Fibroblast of peridontal ligament (primary cell): ENCODE measurements around the gene SLC6A13.
"Not testable (repeated sequence)": the region's sequence is repeated elsewhere in the genome, so short reads cannot be mapped to it uniquely, and the experiment has no call there.

Source experiments
- DNase-seq: peaks from one replicate; pipeline ENCODE4 v3.0.0-alpha.2; 2010; ENCODE audit errors: extremely low read depth

The SLC6A13 gene

DNA sequence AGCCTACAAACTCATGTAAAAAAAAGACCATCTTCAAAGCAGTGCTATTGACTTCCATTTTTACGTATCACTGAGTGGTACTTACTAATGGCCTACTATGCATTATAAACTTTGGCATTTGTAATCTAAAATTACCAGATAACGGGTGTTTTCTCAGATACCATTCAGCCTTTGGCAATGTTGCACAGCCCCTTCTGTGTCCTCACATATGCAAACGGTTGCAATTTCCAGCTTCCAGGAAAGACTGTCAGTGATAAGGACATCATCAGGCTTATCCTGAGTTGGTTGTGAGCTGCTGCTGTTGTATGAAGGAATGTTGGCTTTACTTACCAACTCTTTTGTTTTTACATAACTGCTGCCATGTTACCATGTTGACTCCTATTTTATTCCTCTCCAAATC lies 1.6 kb upstream of the SLC6A13 start:
- DNase-seq = no peak

DNA sequence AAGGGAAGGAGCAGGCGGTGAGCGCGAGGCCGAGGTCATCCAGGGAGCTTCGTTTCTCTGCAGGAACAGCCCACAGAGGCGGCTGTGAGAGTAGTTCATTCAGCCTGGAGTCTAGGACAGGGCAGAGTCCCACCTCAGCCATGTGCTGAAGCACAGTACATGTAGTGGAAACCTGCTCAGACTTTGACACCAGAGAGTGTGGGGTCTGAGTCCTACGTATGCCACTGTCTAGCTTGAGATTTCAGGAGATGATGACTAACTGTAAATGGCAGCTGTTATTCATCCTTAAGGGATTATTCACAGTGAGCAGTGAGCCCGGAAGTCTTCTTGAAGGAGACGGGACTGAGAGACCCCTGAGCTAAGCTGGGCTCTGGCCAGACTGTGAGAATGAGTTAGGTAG lies 938 bp upstream of the SLC6A13 start:
- no peak for DNase-seq

DNA sequence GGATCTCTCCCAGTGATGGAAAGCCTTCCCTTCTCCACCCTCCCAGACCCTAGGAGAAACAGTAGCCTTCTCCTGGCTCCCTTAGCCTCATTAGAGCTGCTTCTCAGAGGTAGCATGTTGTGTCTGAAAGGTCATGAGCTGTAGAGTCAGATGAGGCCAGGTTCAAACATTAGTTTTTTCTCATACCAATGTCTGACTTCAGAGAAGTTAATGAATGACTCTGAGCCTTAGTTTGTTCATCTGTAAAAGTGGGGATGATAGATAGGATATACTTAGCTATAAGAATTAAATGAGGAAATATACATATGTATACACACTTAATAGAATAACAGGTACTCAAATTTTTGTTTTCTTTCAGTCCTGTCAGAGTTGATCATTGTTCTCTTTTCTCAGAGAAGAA lies 523 bp downstream of the SLC6A13 start:
- no peak for DNase-seq

DNA sequence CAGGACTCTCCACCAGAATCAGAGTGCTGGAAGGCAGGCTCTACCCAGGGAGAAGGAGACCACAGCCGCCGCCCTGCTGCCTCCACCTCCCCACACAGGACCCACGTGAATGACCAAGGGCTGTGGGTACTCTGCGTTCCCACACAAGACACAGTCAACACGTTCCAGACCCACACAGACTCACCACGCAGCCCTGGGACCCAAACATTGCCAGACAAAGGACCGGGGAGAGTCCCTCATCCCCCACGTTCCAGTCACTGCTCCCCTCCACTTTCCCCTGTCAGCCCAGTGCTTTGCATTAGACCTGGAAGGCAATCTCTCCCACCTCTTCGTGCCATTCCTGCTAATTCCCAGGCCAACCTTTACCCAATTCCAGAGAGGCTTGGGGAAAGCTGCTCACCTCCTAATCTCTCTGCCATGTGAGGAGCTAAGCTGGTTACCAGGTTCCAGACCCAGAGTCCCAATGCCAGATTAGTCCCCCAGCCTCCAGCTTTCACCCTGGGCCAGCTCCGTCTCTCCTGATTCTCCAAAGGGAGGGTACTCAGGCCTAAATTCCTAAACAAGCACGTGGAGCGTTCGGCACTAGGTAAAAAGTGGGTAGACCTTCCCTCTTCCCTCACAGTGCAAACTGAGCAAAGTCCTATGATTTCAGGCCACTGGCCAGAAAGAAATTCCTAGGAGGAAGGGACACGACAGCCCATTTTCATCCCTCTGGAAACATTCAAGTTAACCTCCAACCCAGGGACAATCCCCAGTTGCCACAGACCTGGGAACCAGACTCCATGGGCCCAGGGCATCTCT lies 4.9 kb downstream of the SLC6A13 start:
- no peak for DNase-seq

DNA sequence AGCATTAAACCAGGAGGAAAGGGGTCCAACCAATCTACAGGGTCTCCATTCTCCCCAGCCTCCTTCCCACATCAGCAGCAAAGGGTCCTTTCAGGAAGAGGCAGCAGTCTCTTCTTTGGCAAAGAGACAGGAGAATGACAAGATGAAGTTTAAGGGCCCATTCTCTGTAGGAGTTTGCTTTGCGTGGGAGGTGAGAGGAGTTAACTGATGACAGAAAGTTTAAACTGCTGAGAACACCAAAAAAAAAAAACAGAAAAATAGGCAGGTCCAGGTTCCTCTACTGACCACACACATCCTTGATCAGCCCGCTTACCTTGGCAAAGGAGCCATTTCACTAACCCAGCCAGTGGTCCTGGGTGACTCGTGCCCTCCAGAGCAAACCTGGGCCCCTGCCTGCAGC lies 5.7 kb downstream of the SLC6A13 start:
- no peak for DNase-seq

DNA sequence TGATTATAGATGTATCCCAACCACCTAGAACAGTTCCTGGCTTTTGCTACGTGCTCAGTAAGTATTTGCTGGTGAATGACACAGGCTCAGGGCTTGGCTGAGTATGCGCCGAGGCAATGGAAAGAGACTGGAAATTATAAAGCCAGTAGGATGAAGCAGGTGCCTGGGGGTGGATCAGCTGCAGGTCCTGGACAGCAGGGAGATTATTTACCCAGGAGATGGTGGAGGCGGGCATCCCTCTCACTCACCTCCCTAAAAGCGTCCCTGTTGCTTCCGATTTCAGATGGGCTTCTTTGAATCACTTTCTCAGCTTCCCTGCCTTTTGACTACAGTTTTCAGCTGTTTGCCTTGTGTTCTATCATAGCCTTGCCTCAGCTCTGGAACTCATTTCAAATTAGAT lies 6.4 kb downstream of the SLC6A13 start:
- DNase-seq = no peak

DNA sequence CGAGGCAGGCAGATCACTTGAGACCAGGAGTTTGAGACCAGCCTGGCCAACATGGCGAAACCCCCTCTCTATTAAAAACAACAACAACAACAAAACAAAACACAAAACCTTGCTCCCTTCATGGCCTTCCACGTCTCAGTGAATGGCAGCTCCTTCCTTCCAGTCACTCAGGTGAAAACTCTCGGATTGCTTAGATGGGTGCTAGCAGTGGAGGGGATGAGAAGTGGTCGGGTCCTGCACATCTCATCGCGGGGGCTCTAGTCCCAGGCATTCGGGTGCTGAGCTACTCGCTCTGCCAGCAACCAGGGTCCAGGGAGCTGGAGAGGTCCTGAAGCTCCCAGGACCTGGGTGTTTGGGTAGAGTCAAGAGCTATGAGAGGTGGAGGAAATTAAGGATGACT lies 7.7 kb downstream of the SLC6A13 start:
- DNase-seq = no peak

DNA sequence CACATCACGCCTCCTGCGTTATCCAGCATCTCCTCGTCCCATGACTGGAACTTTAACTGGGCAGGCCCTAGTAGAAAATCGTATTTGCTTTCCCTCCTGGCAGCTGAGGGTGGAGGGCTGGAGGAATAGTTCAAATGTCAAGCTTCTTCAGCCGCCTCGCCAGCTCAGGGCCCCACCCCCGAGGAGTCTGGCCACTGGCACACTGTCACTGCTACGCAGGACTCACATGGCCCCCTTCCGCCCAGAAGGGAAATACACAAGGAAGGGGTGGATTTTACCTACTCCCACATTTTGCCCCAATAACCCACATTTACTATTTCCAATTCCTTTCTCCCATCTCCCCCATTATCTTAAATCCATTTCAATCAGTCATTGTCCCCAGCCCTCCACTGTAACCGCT lies 8.6 kb downstream of the SLC6A13 start:
- DNase-seq = no peak

DNA sequence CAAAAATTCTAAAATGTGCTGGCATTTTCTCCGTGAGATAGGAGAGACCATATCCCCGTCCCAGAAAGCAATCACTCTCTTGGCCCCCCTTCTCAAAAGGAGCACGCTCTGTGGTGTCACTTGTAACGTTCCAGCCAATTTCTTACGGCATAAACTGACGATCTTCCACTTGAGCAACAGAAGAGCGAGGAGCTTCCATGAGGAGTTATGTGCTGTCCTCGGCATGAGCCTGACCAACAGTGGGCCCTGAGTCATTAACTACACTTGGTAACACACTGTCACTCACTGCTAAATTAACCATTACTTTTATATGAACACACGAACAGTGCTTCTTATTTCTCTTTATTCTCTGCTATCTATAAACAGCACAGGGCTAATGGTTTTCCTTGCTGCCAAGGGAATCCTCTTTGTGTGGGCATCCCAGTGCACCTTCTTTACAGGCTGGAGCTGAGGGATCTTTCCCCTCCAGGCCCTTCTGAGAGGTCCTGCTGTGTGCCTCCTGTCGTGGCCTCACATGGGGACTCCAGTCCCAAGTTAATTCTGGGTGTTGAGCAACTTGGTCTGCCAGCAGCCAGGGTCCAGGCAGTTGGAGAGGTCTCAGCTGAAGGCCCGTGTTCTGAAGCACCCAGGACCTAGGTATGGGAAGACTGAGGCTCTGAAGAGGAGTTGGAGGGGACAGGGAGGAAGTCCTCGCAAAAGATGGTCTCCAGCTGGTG lies 9.4 kb downstream of the SLC6A13 start:
- no peak for DNase-seq

DNA sequence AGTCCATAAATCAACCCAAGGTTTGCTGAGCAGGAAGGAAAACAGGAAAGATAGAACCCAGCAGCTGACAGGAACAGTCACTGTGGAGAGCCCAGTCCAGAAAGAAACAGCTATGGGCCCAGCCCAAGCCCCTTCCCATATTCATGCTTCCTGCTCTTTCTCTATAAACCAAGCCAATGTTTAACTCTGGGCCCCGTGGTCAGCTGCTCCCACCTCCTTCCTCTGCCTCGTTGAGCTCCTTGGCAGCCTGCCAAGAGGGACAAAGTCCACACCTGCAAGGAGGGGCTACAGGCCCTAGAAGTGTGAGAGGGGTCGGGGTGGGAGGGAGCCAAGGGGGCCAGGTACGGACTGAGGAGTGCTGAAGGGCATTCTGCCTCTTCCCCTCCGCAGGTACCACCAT lies 10.0 kb downstream of the SLC6A13 start:
- no peak for DNase-seq

DNA sequence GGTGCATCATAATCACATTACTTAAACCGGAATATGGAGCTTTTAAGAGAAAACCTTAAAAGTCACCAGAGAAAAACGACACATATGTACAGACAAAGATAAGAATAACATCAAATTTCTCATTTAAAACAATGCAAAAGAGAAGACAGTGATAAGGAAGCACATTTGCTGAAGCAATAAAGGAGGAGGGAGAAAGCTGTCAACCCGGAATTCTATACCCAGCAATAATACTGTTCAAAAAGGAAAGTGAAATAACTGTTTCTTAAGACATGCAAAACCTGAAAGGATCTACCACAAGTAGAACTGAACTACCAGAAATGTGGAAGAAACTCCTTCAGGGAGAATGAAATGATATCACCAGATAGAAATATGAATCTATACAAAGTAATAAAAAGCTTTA lies 15.4 kb downstream of the SLC6A13 start:
- no peak for DNase-seq

DNA sequence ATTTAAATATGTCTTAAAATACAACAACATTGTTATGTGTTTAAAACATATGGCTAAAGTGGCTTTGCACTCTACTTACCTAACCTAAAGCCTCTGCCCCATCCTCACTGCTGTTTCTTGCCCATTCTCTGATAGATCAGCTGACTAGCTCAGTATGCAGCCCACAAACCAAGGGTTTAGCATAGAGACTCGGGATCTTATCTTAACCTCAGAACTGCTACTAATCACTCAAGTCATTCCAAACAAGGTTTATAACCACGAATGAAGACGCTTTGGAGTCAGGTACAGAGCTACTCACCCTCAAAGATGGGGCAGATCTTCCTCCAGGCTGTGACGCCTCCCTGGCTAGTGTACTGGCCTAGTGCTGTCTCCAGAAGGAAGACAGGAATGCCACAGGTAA lies 19.3 kb downstream of the SLC6A13 start:
- DNase-seq = no peak

DNA sequence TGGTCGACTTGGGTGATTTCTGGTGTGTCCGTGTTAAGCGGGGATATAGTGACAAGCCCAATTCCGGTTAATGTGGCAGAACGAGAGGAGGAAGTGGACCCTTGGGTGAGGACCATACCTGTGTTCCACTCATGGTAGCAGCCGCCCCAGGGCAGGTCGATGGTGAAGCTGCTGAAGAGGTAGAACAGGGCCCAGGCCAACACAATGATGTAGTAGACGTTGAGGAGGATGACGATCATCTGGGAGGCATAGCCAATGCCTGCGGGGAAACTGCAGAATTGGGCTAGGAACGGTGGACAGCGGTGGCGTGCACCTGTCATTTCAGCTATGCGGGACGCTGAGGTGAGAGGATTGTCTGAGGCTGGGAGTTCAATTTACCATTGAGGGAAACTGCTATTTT lies 20.1 kb downstream of the SLC6A13 start:
- DNase-seq = no peak

DNA sequence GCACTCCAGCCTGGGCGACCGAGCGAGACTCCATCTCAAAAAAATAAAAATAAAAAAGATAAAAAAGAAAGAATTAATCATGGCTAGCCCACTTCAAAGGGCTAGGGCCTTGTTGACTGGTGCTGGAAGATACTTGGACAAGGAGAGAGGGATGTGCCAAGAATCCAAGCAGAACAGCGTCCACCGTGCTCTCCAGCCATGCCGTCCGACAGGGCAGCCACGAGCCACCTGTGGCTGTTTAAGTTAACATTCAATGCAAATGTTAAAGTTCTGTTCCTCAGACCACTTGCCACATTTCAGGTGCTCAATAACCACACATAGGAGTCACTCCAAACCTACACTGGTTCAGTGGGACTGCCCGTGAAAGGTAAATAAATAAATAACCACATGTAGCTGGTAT lies 21.4 kb downstream of the SLC6A13 start:
- no peak for DNase-seq

DNA sequence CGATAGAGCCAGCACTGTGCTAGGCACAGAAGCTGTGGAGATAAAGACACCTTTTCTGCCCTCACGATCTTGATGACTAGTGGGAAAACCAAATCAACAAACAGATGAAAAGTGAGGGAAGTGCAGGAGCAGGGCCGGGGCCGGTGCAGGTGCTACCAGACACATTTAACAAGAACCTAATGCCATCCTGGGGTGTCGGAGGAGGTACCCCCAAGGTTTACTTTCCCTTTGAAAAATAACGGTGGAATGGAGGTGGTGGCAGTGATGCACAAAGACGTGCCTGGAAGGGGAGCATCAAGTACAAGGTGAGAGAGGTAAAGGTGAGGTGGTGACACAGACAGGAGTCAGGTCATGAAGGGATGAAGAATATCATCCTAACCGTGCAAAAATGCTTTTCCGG lies 22.1 kb downstream of the SLC6A13 start:
- no peak for DNase-seq

DNA sequence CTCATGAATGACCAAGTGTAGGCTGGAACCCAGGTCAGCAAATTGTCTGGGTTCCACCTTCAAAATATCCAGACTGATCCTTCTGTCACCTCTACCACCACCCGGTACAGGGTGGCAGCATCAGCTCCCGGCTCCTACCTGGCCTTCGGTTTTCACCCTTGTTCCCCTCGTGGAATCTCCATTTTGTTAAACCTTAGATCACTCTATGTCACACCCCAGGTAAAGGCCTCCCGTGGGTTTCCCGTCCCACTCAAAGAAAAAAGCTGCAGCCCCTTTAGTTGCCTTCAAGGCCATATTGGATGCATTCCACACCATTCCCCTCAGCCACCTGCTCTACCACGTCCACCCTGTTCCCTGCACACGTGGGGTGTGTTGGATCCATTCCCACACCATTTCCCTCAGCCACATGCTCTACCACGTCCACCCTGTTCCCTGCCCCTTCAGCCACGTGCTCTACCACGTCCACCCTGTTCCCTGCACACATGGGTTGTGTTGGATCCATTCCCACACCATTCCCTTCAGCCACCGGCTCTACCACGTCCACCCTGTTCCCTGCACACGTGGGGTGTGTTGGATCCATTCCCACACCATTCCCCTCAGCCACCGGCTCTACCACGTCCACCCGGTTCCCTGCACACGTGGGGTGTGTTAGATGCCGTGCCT lies 23.8 kb downstream of the SLC6A13 start:
- DNase-seq = no peak

DNA sequence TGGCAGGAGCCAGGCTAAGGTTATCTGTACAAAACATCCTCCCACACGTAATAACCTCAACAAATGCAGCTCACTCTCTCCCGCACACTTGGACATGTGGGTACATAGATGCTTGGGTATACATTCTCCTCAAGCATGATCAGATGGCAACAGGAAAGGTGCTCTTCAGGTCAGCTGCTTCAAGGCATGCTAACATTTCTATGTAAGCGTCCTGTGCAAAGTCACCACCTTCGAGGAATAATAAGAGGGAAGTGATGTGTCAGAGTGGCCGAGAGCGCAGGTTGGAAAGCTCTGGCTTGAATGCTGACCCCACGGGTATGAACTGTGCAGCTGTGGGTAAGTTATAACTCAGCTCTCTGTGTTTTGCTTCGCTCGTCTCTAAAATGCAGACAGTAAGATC lies 24.5 kb downstream of the SLC6A13 start:
- no peak for DNase-seq

DNA sequence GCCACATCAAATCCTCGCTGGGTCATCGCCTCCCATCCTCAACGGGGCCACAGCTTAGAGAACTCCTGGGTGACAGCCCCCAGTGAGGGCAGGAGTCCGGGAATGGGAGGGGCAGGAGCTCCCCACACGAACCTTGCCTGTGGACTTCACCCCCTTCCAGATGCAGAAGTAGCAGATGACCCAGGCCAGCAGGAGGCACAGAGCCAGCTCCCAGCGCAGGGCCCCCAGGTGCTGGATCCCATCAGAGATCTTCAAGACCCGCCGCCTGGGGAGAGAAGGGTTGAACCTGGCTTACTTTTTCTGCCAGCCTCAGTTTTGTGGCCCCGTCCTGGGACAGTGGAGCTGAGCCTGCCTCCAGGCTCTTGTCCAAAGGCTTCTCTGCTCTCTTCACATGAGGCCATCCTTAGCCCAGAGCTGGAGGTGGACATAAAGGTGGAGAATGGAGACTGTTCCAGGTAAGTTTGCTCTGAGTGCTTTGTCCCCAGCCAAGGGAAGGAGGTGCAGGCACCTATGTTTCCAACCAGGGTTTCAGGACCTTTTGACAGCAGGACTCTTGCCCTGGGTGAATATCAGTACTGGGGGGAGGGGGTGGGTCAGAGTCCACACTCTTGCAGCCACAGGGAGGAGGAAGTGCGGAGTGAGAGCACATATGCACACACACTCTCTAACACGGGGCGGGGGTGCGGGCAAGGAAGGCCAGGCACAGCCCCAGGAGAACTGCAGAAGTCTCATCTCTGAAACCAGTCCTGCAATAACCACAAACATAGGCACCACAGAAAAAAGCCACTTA lies 25.4 kb downstream of the SLC6A13 start:
- no peak for DNase-seq

DNA sequence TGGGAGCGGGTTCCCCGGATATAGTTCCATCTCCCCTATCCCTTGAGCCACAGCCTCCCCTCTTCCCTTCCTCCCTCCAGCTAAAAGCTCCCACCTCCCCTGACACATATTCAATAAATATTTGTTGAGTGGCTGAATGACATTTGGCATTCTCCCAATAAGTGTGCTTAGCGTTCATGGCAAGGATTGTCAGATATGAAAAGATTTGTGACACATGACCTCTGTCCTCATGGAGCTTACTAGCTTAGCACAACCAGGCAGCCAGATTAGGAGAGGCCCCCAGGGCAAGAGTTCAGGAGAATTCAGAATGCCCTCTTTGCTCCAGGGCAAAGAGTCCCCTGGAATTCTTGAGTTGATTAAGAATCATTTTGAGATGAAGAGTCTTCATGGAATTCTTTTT lies 26.2 kb downstream of the SLC6A13 start:
- DNase-seq = no peak

DNA sequence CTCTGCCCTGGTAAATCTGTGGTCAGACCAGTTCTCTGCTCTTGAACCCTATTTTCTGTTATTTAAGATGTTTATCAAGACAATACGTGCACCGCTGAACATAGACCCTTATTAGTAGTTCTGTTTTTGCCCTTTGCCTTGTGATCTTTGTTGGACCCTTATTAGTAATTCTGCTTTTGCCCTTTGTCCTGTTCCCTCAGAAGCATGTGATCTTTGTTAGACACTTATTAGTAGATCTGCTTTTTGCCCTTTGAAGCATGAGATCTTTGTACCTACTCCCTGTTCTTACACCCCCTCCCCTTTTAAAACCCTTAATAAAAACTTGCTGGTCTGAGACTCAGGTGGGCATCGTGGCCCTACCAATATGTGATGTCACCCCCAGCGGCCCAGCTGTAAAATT lies 26.7 kb downstream of the SLC6A13 start:
- DNase-seq = not testable (repeated sequence)

DNA sequence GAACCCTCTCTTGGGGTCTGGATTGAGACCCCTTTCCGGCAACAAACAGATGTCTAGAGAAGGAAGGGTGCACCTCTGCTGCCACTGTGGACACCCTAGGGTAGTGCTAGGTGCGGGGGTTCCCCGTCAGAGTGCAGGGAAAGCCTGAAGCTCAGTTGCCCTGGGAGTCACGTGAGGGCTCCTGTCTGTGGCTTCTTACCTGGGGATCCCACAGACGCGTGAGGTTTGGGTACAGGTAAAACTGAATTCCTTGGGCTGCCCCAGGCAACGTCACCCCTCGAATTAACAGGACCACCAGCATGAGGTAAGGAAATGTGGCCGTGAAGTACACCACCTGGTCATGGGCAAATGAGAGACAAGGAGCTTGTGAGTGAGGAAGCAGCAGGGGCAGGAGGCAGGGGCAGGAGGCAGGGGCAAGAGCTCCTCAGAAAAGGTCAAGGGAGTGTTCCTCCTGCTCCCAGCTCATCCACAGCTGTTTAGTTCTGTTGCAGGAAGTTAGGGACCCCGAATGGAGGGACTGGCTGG lies 27.7 kb downstream of the SLC6A13 start:
- DNase-seq = no peak

DNA sequence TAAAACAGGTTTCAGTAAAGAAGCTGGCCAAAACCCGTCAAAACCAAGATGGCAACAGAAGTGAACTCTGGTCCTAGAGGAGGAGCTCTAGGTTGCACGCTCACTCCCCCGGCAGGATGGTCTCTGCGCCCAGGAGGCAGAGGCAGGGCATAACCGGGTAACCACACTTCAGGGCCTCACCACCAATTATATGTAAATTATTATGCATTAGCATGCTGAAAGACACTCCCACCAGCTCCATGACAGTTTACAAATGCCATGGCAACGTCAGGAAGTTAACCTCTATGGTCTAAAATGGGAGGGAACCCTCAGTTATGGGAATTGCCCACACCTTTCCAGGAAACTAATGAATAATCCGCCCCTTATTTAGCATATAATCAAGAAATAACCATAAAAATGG lies 28.6 kb downstream of the SLC6A13 start:
- DNase-seq = no peak
